ENCODE measurements around the gene SPSB2. TPM values are rescaled to one million over a fixed set of nuclear protein-coding genes. Genes with fewer than 3 reads are reported as not detected.
"Not testable (repeated sequence)": the region's sequence is repeated elsewhere in the genome, so short reads cannot be mapped to it uniquely, and the experiment has no call there.

SPSB2 gene
- total RNA-seq, 1 donor: 10.8 TPM

GRCh38 chr12:6903722-6904121 lies 30.6 kb upstream of the SPSB2 start:
- DNase-seq (ENCODE audit: low read depth in 2 of 3, low spot score in 2 of 3): peak in 1 of 3 donors; percentile 67

GRCh38 chr12:6902448-6902847 lies 29.3 kb upstream of the SPSB2 start:
- DNase-seq (ENCODE audit: low read depth in 2 of 3, low spot score in 2 of 3): no peak

GRCh38 chr12:6899837-6900519 lies 26.9 kb upstream of the SPSB2 start:
- DNase-seq (ENCODE audit: low read depth in 2 of 3, low spot score in 2 of 3): peak in 2 of 3 donors; percentile 81 to 90

- no peak for DNase-seq (ENCODE audit: low read depth in 2 of 3, low spot score in 2 of 3)
Measured at GRCh38 chr12:6899427-6899826, 26.3 kb upstream of the SPSB2 start.

- DNase-seq (ENCODE audit: low read depth in 2 of 3, low spot score in 2 of 3): no peak
Measured at GRCh38 chr12:6896846-6897435, 23.8 kb upstream of the SPSB2 start.

GRCh38 chr12:6894321-6894720 lies 21.2 kb upstream of the SPSB2 start:
- DNase-seq (ENCODE audit: low read depth in 2 of 3, low spot score in 2 of 3): no peak

GRCh38 chr12:6892683-6893082 lies 19.6 kb upstream of the SPSB2 start:
- not testable (repeated sequence) for DNase-seq (ENCODE audit: low read depth in 2 of 3, low spot score in 2 of 3)

GRCh38 chr12:6891646-6892001 lies 18.5 kb upstream of the SPSB2 start:
- DNase-seq (ENCODE audit: low read depth in 2 of 3, low spot score in 2 of 3): no peak

GRCh38 chr12:6890789-6891645 lies 17.9 kb upstream of the SPSB2 start:
- peak; percentile 95 to 98 (median 97) for DNase-seq (ENCODE audit: low read depth in 2 of 3, low spot score in 2 of 3)

GRCh38 chr12:6889775-6890573 lies 16.9 kb upstream of the SPSB2 start:
- not testable (repeated sequence) for DNase-seq (ENCODE audit: low read depth in 2 of 3, low spot score in 2 of 3)

- not testable (repeated sequence) for DNase-seq (ENCODE audit: low read depth in 2 of 3, low spot score in 2 of 3)
Measured at GRCh38 chr12:6888794-6889193, 15.7 kb upstream of the SPSB2 start.

GRCh38 chr12:6888360-6888759 lies 15.3 kb upstream of the SPSB2 start:
- DNase-seq (ENCODE audit: low read depth in 2 of 3, low spot score in 2 of 3): no peak

GRCh38 chr12:6887460-6887859 lies 14.4 kb upstream of the SPSB2 start:
- no peak for DNase-seq (ENCODE audit: low read depth in 2 of 3, low spot score in 2 of 3)

GRCh38 chr12:6886206-6886999 lies 13.3 kb upstream of the SPSB2 start:
- not testable (repeated sequence) for DNase-seq (ENCODE audit: low read depth in 2 of 3, low spot score in 2 of 3)

- no peak for DNase-seq (ENCODE audit: low read depth in 2 of 3, low spot score in 2 of 3)
Measured at GRCh38 chr12:6884539-6884938, 11.4 kb upstream of the SPSB2 start.

GRCh38 chr12:6883683-6884082 lies 10.6 kb upstream of the SPSB2 start:
- DNase-seq (ENCODE audit: low read depth in 2 of 3, low spot score in 2 of 3): no peak

- DNase-seq (ENCODE audit: low read depth in 2 of 3, low spot score in 2 of 3): no peak
Measured at GRCh38 chr12:6883252-6883651, 10.1 kb upstream of the SPSB2 start.

GRCh38 chr12:6879824-6880223 lies 6.7 kb upstream of the SPSB2 start:
- not testable (repeated sequence) for DNase-seq (ENCODE audit: low read depth in 2 of 3, low spot score in 2 of 3)

- not testable (repeated sequence) for DNase-seq (ENCODE audit: low read depth in 2 of 3, low spot score in 2 of 3)
Measured at GRCh38 chr12:6874015-6874368, 889 bp upstream of the SPSB2 start.
